OCI-LY1 (cell line): Measurements from ENCODE around the gene PUM2.

Source experiments
- EZH2 ChIP-seq: fragments of 200-600 bp; sonication (generic), shearing (Covaris generic); IDR thresholded peaks from 2 replicates; pipeline ENCODE4 v1.8.0; 2017; ENCODE audit warnings: borderline replicate concordance, mixed run types, mild to moderate bottlenecking, antibody characterized with exemption, low read length, moderate library complexity, mixed read lengths
- TF ChIP-seq, protein P1 (sequence below): fragments of 200-600 bp; sonication (generic), shearing (Covaris generic); IDR thresholded peaks from 2 replicates; pipeline ENCODE4 v1.5.1; 2017; ENCODE audit warnings: mild to moderate bottlenecking, antibody characterized with exemption, low read length, moderate library complexity, mixed read lengths

DNA sequence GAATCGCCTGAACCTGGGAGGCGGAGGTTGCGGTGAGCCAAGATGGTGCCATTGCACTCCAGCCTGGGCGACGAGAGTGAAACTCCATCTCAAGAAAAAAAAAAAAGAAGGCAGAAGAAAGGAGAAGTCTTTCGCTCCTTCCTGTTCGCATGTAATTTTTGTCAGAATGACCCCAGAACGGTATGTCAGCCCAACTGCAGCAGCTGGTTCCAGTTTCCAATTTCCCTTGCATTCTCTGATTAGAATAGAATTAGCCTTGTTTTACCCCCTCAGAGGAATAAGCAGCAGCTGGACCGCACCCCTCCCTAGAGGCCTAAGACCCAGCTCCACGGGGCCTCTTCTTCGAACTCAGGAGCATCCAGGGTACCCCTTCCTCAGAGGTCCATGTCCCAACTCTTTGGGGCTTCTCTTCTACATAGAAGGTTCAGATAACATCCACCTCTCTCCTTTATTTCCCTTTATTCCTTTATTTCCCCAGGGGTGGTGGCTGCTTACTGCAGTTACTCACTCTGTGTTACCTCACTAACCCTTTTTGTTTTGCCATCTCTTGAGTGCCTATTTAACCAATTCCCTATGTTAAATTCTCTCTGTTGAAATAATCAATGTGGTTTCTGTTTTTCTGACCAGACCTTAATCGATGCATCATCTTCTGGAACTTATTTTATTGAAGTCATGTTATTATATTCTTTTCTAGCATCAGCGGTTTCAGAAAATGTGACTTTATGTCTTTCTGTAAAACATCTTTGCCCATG is 7.2 kb upstream of the PUM2 start:
- TF ChIP-seq, protein P1, sequence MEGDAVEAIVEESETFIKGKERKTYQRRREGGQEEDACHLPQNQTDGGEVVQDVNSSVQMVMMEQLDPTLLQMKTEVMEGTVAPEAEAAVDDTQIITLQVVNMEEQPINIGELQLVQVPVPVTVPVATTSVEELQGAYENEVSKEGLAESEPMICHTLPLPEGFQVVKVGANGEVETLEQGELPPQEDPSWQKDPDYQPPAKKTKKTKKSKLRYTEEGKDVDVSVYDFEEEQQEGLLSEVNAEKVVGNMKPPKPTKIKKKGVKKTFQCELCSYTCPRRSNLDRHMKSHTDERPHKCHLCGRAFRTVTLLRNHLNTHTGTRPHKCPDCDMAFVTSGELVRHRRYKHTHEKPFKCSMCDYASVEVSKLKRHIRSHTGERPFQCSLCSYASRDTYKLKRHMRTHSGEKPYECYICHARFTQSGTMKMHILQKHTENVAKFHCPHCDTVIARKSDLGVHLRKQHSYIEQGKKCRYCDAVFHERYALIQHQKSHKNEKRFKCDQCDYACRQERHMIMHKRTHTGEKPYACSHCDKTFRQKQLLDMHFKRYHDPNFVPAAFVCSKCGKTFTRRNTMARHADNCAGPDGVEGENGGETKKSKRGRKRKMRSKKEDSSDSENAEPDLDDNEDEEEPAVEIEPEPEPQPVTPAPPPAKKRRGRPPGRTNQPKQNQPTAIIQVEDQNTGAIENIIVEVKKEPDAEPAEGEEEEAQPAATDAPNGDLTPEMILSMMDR, result no peak
- no peak for TF ChIP-seq EZH2
